ENCODE data around the gene TMEM50B. TPM values are rescaled to one million over a fixed set of nuclear protein-coding genes. Genes with fewer than 3 reads are reported as not detected.

TMEM50B gene
- total RNA-seq, 1 donor from 2014 or later = 24.9 TPM

- H3K27ac ChIP-seq = no peak overlapping the region
Measured at GRCh38 chr21:33406493-33406892, 73.3 kb downstream of the TMEM50B start.

DNA sequence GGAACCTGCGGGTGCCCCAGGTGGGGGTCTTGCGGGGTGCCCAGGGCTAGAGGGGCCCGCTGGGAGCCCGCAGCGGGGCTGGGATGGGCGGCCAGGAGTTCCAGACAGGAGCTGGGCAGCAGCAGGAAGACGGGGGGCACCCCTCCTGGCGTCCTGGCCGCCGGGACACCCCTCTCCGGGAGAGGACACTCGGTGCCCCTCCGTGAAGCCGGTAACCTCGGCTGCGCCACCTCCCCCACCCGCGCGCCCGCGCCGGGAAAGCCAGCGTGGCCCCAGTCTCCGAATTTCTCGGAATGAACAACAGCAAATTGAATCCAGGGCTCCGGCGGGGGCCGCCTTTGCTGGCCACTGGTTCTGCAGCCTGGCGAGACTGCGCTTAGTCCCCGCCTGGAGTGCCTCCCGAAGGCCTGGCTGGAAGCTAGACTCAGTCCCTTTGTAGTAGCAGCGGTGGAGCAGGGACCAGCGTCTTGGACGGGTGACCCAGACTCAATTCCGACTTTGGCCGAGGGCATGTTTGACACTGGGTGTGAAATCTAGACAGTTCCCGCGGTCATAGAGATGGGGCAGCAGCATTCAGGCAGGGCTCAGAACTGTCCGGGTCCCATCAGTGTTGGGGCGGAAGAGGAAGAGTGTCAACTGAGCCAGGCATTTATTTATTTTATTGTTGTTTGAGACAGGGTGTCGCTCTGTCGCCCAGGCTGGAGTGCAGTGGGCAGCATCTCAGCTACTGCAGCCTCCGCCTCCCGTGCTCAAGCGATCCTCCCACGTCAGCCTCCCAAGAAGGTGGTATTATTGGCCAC lies 75.8 kb downstream of the TMEM50B start:
- TF ChIP-seq, protein P1, sequence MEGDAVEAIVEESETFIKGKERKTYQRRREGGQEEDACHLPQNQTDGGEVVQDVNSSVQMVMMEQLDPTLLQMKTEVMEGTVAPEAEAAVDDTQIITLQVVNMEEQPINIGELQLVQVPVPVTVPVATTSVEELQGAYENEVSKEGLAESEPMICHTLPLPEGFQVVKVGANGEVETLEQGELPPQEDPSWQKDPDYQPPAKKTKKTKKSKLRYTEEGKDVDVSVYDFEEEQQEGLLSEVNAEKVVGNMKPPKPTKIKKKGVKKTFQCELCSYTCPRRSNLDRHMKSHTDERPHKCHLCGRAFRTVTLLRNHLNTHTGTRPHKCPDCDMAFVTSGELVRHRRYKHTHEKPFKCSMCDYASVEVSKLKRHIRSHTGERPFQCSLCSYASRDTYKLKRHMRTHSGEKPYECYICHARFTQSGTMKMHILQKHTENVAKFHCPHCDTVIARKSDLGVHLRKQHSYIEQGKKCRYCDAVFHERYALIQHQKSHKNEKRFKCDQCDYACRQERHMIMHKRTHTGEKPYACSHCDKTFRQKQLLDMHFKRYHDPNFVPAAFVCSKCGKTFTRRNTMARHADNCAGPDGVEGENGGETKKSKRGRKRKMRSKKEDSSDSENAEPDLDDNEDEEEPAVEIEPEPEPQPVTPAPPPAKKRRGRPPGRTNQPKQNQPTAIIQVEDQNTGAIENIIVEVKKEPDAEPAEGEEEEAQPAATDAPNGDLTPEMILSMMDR (IDR thresholded peaks at IDR 0.05) = no peak
- Histone ChIP-seq H3K27me3 (no peaks in the 10 kb centered on the region), H3K4me3 (peak overlapping the region; percentile 89 to 97), H3K4me1 (peaks cover 0 to 19% of the 10 kb centered on the region in 2 donors), H3K9me3 (no peaks in the 10 kb centered on the region), H3K36me3 (no peaks in the 10 kb centered on the region), H3K27ac (peak overlapping the region; percentile 97 to 99)
- intact Hi-C loops (cut with DNase I) = loop anchor here (2.0 kb wide), 3 partner anchors 31 to 79 kb away; partner anchors contain the start of gene IFNAR1
- peak in 1 of 2 donors; percentile 84 for DNase-seq (ENCODE audit: low spot score in 2 of 2)

More at GRCh38 chr21:33406493-33406892, 73.3 kb downstream of the TMEM50B start:
- no peak overlapping the region for H3K4me3 ChIP-seq
- H3K9me3 ChIP-seq = no peaks in the 10 kb centered on the region
- intact Hi-C loops (cut with DNase I) = no loop called here
- TF ChIP-seq, protein P1 (IDR thresholded peaks at IDR 0.05) = no peak
- no peaks in the 10 kb centered on the region for H3K27me3 ChIP-seq
- peaks cover 0 to 21% of the 10 kb centered on the region in 2 donors for H3K4me1 ChIP-seq
- DNase-seq (ENCODE audit: low spot score in 2 of 2) = no peak
- H3K36me3 ChIP-seq = peaks cover 0 to 7% of the 10 kb centered on the region in 2 donors

DNA sequence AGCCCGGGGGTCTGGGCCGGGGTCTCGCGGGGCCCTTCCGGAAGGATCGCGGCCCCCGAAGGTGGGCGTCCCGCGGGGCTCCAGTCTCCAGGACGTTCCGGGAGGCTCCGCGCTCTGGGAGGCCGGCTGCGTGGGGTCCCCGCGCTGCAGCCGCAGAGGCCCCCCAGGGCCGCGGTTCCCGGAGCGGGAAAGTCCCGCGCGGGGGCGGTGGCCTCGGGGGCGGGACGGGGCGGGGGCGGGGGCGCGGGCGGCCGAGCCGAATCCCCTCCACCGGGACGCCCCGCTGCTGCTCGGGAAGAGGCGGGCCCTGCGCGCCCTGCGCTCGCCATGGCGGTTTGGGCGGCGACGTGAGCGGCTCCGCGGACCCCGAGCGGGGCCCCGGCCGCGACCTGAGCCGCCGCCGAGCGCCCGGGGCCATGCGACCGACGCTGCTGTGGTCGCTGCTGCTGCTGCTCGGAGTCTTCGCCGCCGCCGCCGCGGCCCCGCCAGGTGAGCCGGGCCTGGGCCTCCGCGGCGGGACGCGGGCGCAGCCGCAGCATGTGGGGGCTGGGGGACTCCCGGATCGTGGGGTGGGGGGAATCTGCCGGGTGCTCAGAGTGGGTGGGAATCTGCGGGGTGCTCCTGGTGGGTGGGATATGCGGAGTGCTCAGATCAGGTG lies 76.5 kb downstream of the TMEM50B start, which contains the start of gene IFNGR2:
Gene IFNGR2 (plus strand): TSS at position 286 of the 658 bp plus-strand sequence. CDS start 131 bp downstream, at position 417.
- H3K27ac ChIP-seq = peak within 1 kb of the TSS; percentile 97 to 99
- no peaks in the 10 kb centered on the region for H3K36me3 ChIP-seq
- H3K27me3 ChIP-seq = no peaks in the 10 kb centered on the region
- peaks cover 0 to 19% of the 10 kb centered on the region in 2 donors for H3K4me1 ChIP-seq
- no peak for DNase-seq (ENCODE audit: low spot score in 2 of 2)
- TF ChIP-seq, protein P1 (IDR thresholded peaks at IDR 0.05) = no peak
- intact Hi-C loops (cut with DNase I) = loop anchor here (2.0 kb wide), 2 partner anchors 42 to 78 kb away; partner anchors contain the start of gene IFNAR1
- no peaks in the 10 kb centered on the region for H3K9me3 ChIP-seq
- peak within 1 kb of the TSS; percentile 89 to 97 for H3K4me3 ChIP-seq

DNA sequence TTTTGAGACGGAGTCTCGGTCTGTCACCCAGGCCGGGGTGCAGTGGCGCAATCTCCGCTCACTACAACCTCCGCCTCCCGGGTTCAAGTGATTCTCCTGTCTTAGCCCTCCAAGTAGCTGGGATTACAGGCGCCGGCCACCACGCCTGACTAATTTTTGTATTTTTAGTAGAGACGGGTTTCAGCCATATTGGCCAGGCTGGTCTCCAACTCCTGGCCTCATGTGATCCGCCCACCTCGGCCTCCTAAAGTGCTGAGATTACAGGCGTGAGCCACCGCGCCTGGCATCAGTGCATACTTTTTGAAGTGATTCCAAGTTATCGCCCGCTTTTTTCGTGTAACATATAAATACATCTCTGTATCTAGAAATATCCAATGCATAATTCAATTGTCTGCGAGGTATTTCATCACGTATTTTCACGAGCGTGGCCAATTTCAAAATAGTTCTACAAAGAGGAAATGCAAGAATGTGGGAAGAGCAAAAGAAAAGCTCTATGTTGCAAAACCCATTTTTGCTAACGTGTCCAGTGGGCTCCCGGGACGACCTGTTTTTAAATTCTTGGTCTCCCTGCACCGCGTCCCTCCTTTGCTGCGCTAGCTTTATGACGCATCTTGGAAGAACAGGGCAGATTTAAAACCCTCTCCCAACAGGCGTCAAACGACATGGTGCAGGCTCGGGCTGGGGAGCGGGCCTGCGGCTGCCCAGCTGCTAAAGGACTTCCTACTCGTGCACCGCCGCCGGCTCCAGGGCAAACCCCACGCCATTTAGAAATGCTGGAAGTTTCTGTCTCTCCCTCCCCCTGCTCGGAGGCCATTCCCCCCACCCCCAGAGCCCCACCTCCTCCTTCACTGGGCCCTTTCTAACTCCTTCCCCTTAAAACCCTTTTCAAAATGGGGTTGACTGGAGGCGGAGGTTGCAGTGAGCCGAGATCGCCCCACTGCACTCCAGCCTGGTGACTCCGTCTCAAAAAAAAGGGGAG lies 77.5 kb downstream of the TMEM50B start:
- H3K9me3 ChIP-seq = no peaks in the 10 kb centered on the region
- no peaks in the 10 kb centered on the region for H3K27me3 ChIP-seq
- H3K4me3 ChIP-seq = peak overlapping the region; percentile 89 to 97
- peak; percentile 43 to 86 for DNase-seq (ENCODE audit: low spot score in 2 of 2)
- no peaks in the 10 kb centered on the region for H3K36me3 ChIP-seq
- TF ChIP-seq, protein P1 (IDR thresholded peaks at IDR 0.05) = no peak
- H3K27ac ChIP-seq = peak overlapping the region; percentile 97 to 99
- H3K4me1 ChIP-seq = peaks cover 0 to 20% of the 10 kb centered on the region in 2 donors
- intact Hi-C loops (cut with DNase I) = loop anchor here (1.0 to 2.0 kb wide), 3 partner anchors 22 to 77 kb away; partner anchors contain the start of gene IFNAR1

DNA sequence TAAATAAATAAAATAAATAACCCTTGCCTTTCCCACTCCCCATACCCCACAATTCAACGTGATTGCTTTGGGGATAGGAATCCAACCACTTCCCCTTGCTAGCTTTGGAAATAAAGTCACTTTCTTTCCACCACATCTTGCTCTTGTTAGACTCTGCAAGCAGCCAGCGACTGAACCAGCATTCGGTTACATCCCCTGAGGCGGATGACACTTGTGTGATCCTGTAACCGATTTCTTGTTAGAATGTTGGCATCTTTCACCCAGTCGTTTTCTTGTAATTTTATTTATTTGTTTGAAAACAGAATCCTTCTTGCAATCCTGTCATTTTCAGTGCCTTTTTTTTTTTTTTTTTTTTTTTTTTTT lies 78.2 kb downstream of the TMEM50B start:
- DNase-seq (ENCODE audit: low spot score in 2 of 2) = no peak
- TF ChIP-seq, protein P1 (IDR thresholded peaks at IDR 0.05) = no peak
- Histone ChIP-seq H3K27me3 (no peaks in the 10 kb centered on the region), H3K27ac (peak overlapping the region in 1 of 2 donors; percentile 99), H3K9me3 (no peaks in the 10 kb centered on the region), H3K4me1 (peaks cover 2 to 26% of the 10 kb centered on the region in 2 donors), H3K36me3 (no peaks in the 10 kb centered on the region), H3K4me3 (no peak overlapping the region)
- intact Hi-C loops (cut with DNase I) = no loop called here
